GM12872 (cell line): ENCODE measurements around the gene ASB6.

ENCODE experiments used
- TF ChIP-seq, protein P1 (sequence below): IDR thresholded peaks from 3 replicates; pipeline ENCODE4 v1.5.1; 2011; ENCODE audit warnings: low read depth, mild to moderate bottlenecking, low read length, moderate library complexity; ENCODE audit not compliant: insufficient read depth

The ASB6 gene

DNA sequence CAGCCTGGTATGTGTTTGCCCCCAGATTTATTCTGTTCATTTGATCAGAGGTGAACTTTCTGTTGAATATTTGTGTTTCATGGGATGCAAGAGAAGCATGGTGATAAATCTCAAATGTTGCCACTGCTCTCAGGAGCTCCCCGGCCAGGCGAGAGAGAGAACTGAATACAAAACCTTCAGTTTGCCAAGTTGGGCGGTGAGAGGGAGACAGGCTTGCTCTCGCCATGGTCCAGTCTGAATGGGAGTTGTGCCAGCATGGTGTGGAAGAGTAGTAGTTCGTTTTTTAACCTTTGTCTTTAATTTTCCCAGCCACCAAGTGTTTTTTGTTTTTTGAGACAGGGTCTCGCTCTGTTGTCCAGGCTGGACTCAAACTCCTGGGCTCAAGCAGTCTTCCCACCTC, 13.2 kb downstream of the ASB6 start:
- TF ChIP-seq, protein P1, sequence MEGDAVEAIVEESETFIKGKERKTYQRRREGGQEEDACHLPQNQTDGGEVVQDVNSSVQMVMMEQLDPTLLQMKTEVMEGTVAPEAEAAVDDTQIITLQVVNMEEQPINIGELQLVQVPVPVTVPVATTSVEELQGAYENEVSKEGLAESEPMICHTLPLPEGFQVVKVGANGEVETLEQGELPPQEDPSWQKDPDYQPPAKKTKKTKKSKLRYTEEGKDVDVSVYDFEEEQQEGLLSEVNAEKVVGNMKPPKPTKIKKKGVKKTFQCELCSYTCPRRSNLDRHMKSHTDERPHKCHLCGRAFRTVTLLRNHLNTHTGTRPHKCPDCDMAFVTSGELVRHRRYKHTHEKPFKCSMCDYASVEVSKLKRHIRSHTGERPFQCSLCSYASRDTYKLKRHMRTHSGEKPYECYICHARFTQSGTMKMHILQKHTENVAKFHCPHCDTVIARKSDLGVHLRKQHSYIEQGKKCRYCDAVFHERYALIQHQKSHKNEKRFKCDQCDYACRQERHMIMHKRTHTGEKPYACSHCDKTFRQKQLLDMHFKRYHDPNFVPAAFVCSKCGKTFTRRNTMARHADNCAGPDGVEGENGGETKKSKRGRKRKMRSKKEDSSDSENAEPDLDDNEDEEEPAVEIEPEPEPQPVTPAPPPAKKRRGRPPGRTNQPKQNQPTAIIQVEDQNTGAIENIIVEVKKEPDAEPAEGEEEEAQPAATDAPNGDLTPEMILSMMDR, result no peak

DNA sequence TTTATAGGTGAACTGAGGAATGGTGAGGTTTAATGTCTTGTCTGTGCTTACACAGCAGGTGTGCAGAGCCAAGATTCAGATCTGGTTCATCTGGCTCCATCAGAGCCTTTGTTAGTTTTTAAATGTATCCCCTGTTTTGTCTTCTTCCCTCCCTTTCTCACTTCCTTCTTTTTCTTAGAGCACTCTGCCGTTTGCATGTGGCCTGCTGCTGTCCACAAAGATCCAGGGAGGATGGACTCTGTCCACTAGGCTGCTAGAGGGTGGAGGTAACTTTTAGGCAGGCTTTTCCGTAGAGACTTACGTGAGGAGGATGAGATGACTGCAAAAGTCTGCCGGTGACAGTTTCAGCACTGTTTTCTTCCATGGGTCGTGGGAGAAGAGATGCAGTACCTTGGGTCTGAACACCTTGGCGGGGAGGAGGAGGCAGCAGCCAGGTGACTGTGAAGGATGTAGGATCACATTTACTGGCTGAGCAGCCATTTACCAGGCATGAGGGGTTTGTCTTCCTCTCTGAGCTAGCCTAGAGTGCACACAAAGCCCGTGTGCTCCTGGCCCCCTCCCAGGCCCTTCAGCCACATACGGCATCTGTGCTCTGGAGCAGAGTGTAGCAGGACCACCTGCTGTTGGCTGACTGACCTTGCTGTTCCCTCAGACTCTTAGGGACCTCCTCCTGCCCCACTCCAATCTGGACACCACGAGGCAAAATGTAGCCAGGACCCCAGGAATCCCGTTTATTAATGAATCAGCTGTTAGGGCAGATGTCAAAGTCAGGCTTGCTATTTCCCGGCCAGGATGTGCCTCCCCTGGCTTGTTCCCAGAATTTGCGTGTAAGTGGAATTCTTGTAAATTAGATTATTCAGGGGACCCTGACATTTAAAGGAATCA, 14.2 kb downstream of the ASB6 start:
- TF ChIP-seq, protein P1, result no peak

DNA sequence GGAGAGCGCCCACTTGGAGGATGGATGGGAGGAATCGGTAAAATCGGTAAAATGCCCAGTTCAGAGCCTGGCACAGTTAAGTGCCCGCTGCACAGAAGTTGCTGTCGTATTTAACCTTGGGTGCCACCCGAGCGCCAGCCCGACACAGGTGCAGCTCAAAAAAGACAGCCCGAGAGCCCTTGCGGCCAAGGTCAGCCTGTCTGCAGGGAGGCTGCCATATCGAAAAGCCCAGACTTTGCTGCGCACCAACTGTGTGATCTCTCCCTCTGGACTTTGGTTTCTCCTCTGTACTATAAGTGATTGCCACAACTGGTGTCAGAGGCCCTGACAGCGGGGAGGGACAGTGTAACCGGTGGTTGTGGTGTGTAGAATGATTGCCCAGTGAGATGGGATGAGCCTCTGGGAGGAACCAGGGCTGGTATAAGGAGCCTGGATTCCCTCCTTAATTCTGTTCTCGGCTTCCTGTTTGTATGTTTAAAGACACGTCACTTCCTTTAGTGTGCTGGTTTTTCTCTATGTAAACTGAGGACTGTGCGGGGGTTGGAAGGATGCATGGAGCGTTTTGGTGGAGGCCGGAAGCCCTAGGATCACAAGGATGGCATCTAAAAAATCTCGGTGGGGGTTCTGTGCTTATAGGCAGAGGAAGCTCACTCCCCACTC, 15.2 kb downstream of the ASB6 start:
- TF ChIP-seq, protein P1, result no peak

DNA sequence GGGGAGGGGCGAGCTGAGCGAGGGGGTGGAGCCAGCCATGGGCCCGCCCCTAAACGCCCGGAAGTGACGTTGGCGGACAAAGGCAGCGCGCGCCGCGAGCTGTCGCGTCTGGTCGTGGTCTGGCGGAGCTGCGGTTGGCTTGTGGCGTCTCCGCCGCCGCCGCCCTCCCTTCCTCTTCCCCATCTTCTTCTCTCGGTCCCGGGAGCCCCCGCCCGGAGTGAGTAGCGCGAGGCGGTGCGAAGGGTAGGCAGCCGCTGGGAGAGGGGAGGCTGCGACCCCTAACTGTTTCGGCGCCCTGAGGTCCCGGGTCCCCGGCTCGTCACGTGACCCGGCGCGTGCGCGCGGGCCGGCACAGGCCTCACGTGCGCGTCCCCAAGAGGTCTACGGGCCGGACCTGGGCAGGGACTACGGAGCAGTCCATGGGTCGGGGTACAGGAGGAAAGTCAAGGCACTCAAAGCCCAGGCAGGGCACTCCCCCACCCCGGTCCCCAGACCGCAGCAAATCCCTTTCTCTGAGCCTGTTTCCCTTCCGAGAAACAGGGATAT, 15.8 kb downstream of the ASB6 start, which contains the start of gene NTMT1:
Gene NTMT1 (plus strand): TSS at position 85 of the 546 bp plus-strand sequence. CDS start 6,541 bp downstream, outside the sequence.
- TF ChIP-seq, protein P1, result no peak

DNA sequence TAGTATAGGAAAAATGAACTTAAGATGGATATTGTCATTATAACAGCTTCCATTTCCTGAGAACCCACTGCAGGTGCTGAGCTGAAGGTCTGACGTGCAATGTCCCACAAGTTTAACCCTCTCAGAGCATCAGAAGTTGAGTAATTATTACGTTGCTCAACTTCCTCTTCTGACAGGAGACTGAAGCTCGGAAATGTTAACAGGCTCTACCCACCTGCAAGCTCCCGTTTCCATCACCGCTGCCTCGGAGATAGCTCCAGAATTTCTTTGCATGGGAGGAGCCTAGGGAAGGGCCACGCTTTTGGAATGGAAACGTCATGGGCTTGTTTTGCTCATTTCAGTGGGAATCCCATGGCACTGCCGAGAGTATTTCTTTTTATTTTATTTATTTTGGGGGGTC, 17.0 kb downstream of the ASB6 start:
- TF ChIP-seq, protein P1, result no peak

DNA sequence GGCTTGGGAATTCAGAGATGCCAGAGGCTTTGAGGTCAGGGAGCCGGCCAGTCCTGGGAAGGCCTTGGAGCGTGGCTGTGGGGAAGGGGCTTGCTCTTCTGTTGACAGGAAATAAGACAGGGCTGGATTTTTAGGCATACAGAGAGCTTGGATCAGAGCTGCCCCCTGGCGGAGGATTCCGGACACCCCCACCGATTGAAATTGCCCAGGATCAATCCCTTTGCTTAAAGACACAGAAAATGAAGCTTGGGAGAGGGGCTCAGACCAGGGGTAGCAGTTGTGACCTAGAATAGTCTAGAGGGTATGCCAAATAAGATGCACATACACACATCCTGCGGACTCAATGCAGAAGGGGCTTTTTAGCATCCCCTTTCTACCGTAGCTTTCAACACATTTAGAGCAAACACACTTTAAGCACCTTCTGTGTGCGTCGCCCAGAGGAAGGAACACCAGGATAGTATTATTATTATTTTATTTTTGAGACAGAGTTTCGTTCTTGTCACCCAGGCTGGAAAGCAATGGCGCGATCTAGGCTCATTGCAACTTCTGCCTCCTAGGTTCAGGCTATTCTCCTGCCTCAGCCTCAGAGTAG, 17.7 kb downstream of the ASB6 start:
- TF ChIP-seq, protein P1, result peak; percentile 89

DNA sequence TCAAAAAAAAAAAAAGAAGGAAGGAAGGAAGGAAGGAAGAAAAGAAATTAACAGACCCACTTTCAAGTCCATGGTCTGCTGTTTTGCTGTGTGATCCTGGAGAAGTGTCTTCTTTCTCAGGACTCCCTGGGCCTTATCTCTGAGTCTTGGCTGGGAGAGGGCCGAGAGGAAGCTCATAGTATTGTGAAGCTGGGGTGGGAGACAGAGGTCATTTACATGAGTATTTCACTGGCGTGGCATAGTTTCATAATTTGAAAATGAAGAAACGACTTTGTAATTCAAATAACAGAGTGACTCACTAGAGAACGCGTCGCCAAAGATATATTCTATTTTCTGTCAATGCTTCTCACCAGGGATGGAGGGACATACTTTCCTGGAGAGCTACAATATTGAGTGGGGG, 18.6 kb downstream of the ASB6 start:
- TF ChIP-seq, protein P1, result no peak
